Tibial nerve (tissue), 3 donors: Measurements from ENCODE around the gene COL4A2.

Experiments
- CTCF ChIP-seq, 5 experiments: fragments of 200-600 bp in 3 of 5; fragments of 450-650 bp in 2 of 5; sonication (generic) in 3 of 5; IDR thresholded peaks; one replicate each; pipeline ENCODE4 v1.5.1; 2016 to 2019; ENCODE audit warnings: antibody characterized with exemption in 5 of 5, mild to moderate bottlenecking in 3 of 5, moderate library complexity in 2 of 5
- POLR2A ChIP-seq, 2 donors: fragments of 450-650 bp; IDR thresholded peaks; one replicate each; pipeline ENCODE4 v1.6.1; 2017; ENCODE audit warnings: antibody characterized with exemption in 2 of 2, mild to moderate bottlenecking in 2 of 2, moderate library complexity in 2 of 2

GRCh38 chr13:110316196-110316595 lies 9.1 kb downstream of the COL4A2 start:
- TF ChIP-seq CTCF (IDR thresholded peaks at IDR 0.05) (no peak), POLR2A (IDR thresholded peaks at IDR 0.05) (no peak)
